CD1c-positive myeloid dendritic cell (primary cell): ENCODE data around the gene F10.

Experiments
- DNase-seq: peaks from one replicate; pipeline ENCODE4 v3.0.0-alpha.2; 2016; ENCODE audit errors: extremely low spot score

F10 gene

GRCh38 chr13:113129921-113130750, 7.5 kb downstream of the F10 start:
- peak; percentile 20 for DNase-seq

- no peak for DNase-seq
These were observed 12.7 kb downstream of the F10 start for GRCh38 chr13:113135281-113135760.

DNA sequence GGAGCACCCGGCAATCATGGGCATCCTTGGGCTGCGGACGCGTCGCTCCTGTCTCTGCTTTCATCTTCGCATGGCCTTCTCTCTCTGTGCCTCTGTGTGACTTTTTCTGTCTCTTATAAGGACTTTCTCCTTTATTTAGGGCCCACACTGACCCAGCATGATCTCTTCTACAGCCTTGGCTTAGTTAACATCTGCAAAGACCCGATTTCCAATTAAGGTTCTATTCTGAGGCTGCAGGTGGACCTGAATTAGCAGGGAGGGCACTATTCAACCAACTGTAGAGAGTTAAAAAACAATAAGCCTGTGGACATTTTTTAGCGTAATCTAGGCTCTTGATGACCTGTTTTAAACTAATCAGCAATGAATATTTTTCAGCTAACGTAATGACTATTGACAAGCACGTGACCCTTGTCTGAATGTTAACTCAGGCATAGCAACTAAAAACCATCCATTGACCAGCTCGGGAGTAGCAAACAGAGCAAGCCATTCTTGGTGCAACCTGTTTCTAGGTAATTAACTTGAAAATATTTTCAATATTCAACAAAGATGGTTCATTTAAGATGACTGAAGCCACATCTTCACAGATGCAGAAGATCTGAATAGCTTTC, 15.2 kb downstream of the F10 start:
- no peak for DNase-seq

GRCh38 chr13:113138792-113139551, 16.4 kb downstream of the F10 start:
- peak; percentile 3 for DNase-seq

DNA sequence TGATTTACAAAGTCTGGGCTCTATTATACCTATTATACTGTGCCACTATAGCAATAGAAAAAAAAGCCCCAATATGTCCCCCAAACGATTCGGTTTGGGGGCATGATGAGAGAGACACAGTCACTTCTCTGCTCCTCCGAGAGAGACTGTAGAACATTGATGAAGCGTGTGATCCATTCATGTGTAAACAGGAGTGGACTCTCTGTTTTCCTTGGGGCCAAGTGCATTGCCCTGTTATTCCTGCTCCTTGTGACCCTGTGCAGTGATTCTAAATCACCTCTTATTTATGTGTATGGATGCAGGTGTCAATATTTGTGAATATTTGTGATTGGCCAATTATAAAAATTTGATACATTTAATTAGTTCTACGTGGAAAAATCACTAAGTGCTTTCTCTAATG, 17.0 kb downstream of the F10 start:
- DNase-seq = no peak

DNA sequence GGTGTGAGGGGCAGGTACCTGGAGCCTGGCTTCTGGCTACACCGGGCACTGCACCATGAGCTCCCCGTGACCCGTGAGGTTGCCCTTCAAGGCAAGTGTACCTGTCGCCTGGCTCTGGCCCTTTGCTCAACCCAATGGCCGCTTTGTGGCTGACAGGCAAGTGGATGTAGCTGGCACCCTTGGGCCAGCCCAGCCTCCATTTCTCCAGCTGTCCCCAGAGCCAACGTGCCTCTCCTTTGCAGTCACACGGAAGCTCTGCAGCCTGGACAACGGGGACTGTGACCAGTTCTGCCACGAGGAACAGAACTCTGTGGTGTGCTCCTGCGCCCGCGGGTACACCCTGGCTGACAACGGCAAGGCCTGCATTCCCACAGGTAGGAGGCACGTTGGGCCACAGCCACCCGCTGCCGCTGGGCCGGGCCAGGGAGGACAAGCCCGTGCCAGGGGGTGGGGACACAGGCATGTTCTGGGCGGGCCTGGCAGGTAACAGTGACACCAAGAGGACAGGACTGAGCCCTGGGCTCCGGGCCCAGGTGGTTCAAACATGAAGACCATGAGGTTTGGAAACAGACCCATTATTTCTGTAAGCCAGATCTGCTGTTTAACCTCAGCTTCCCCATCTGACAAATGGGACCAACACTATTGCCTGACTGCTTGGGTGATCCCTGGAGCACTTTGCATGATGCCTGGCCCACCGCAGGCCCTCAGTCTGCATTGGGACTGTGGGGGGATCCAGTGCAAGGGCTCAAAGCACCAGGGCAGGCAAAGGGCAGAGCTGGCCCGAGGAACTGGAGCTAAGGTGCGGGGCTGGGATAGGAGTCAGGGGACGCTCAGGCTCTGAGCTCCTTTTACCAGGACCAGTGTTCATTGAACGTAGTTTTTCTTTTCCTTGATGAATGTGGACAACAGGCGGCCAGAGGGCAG, 18.3 kb downstream of the F10 start:
- no peak for DNase-seq

DNA sequence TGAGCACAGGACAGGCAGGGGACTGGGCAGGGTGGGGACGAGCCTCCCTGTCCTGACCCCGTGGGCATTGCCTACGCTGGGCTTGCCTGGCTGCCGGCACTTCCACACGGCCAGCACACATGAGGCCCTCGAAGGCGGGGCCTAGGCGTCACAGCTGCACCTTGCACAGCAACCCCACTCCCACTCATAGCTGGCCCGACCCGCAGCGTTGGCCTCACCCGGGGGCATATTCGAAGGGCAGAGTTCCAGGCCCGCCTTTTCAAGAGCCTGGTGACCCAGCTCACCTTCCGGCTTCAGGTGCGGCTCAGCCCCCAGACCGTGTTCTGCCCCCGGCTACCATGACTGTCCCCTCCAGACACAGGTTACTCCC, 19.0 kb downstream of the F10 start:
- DNase-seq = no peak

- DNase-seq = no peak
These were observed 20.3 kb downstream of the F10 start for GRCh38 chr13:113142876-113143275.

GRCh38 chr13:113143466-113144254, 21.1 kb downstream of the F10 start:
- DNase-seq = no peak

GRCh38 chr13:113144255-113144629, 21.6 kb downstream of the F10 start:
- no peak for DNase-seq

- DNase-seq = no peak
These were observed 22.9 kb downstream of the F10 start for GRCh38 chr13:113145496-113145895.

DNA sequence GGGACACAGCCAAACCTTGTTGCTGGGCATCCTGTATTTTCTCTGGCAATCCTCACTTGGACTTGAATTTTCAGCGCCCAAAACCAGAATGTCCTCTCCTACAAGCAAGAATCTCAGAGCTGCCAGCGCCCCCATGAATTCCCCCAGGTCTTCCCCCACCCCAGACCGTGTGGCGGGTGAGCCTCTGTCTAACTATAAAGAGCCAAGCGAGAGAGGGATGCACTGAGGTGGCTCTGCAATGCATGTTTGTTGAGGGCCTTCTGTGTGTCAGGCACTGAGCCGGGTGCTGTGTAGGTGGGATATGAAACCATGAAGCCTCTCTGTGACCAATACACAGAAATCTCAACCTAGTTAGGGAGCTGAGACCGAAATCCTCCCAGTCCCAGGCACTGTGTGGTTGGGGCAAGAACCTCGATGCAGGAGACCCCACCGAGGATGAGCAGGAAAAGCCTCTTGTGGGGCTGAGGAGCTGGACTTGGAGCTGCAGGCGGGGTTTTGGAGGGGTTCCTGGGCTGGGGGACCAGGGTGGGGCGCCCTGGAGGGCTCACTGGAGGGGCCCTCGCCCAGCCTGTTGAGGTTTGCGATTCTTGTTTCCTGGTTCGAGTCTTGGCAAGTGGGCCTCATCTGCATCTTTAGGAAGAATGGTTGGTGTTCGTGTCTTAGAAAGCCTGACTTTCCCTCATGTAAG, 23.5 kb downstream of the F10 start:
- no peak for DNase-seq

DNA sequence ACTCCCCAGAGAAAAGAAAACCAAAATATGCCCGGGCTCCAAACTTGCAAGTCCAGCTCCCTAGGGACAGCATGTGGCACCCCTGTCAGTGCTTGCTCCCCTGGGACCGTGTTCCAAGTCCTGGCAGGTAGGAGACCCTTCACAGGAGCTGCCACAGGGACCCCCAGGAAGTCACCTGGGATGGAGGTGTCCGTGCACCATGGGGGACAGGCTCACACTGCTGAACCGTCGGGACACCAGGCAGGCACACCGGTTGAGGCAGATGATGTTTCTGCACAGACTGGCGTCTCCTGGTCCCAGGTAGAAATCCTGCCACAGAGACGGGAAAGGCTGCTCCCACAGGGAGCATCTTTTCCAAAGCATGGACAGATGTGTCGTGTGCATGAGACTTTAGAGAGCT, 24.2 kb downstream of the F10 start:
- DNase-seq = no peak

- no peak for DNase-seq
These were observed 24.6 kb downstream of the F10 start for GRCh38 chr13:113147206-113147605.

GRCh38 chr13:113148407-113148806, 25.8 kb downstream of the F10 start:
- DNase-seq = no peak

- no peak for DNase-seq
These were observed 26.4 kb downstream of the F10 start for GRCh38 chr13:113148940-113149503.

DNA sequence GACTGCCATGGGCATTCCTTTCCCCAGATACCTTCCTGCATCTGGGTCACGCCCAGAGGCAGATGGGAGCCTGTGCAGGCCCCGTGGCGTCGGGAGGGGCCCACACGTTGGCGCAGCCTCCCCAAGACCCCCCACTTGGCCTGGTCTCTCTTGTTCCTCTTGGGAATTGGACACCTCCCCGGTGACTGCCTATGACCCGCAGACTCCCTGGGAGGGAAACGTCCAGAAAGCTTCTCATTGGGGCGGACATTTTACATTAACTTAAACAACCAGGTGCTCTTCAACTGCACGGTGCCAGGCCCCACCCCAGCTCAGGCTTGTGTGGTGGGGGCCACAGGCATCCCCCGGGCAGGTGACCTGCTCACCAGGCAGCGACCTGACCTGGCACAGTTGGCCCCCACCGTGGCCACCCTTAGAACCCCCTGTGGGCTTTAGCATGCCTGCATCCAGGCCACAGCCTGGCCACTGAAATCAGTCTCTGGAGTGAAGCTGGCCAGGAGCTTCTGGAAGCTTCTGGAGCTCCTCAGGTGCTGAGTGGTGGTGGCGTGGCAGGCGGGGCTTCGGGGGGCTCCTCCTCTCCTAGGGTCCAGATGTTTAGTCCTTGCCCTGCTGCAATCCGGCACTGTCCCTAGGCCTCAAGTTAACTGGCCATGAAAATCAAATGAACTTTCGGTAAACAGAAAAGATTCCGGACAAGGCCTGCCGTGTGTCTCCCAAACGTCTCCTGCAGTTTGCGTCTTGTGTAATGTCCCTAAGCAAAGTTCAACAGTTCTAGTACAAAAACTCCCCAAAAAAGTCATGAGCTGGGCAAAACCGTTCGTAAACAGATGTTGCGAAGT, 27.3 kb downstream of the F10 start:
- no peak for DNase-seq

- no peak for DNase-seq
These were observed 28.2 kb downstream of the F10 start for GRCh38 chr13:113150550-113151365.
